BLaER1 (cell line): ENCODE results near the gene PAQR7.

Experiments used
- H3K27ac ChIP-seq: shearing (Covaris generic); formaldehyde crosslinking; 2 replicates; pipeline ENCODE4 v1.8.1; 2022
- H3K27me3 ChIP-seq: shearing (Covaris generic); formaldehyde crosslinking; 2 replicates; pipeline ENCODE4 v1.8.1; 2022
- H3K36me3 ChIP-seq: shearing (Covaris generic); formaldehyde crosslinking; 2 replicates; pipeline ENCODE4 v1.8.1; 2022
- H3K4me1 ChIP-seq: shearing (Covaris generic); formaldehyde crosslinking; 2 replicates; pipeline ENCODE4 v1.8.1; 2022
- H3K4me2 ChIP-seq: shearing (Covaris generic); formaldehyde crosslinking; 2 replicates; pipeline ENCODE4 v1.8.1; 2022
- H3K4me3 ChIP-seq: shearing (Covaris generic); formaldehyde crosslinking; 2 replicates; pipeline ENCODE4 v1.8.1; 2022
- H3K9ac ChIP-seq: shearing (Covaris generic); formaldehyde crosslinking; 2 replicates; pipeline ENCODE4 v1.8.1; 2022
- H3K9me3 ChIP-seq: shearing (Covaris generic); formaldehyde crosslinking; 2 replicates; pipeline ENCODE4 v1.8.1; 2022
- H4K20me1 ChIP-seq: shearing (Covaris generic); formaldehyde crosslinking; 2 replicates; pipeline ENCODE4 v1.8.1; 2022
- Cebpa-rat ChIP-seq: shearing (Covaris generic); IDR thresholded peaks from 2 replicates; pipeline ENCODE4 v1.8.1; 2022

PAQR7 gene

DNA sequence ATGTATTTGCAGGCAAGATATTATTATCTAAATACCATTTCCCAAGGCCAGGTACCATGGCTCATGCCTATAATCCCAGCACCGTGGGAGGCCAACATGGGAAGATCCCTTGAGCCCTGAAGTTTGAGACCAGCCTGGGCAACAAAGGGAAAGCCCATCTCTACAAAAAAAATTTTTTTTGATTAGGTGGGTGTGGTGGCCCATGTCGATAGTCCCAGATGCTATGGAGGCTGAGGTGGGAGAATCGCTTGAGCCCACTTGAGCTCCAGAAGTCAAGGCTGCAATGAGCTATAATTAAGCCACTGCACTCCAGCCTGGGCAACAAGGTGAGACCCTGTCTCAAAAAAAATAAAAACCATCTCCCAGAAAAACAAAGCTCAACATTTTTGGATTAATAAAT lies 28.5 kb upstream of the PAQR7 start:
- peaks cover 48% of the 10 kb centered on the region for H3K4me1 ChIP-seq
- peaks cover 64% of the 10 kb centered on the region for H4K20me1 ChIP-seq
- TF ChIP-seq Cebpa-rat, result no peak
- peak overlapping the region; percentile 96 for H3K9ac ChIP-seq
- H3K9me3 ChIP-seq, result no peaks in the 10 kb centered on the region
- peak overlapping the region; percentile 78 for H3K4me2 ChIP-seq
- no peaks in the 10 kb centered on the region for H3K27me3 ChIP-seq
- no peak overlapping the region for H3K27ac ChIP-seq
- H3K36me3 ChIP-seq, result peaks cover 55% of the 10 kb centered on the region
- H3K4me3 ChIP-seq, result peak overlapping the region; percentile 90

DNA sequence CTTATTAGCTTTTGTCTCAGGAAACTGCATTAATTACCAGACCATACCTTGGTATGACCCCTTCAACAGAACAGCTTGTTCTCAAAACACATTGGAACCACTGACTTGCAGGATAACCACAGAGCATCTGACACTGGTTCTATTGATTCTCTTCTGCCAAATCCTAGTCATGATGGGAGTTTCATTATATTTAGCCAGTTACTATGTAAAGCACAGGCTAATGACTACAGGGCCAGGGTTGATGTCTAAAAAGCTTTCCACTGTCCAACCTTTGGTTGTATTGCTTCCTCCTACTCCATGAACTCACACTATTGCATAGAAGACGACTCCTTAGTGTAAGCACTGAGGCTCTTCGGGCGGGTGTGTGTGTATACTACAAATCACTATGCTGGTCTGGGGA lies 27.0 kb upstream of the PAQR7 start:
- Histone ChIP-seq H3K4me1 (peaks cover 43% of the 10 kb centered on the region), H3K36me3 (peaks cover 71% of the 10 kb centered on the region), H3K27me3 (no peaks in the 10 kb centered on the region), H3K27ac (no peak overlapping the region), H4K20me1 (peaks cover 79% of the 10 kb centered on the region), H3K4me2 (peak overlapping the region; percentile 1; the same call in 1 of the 2 replicates), H3K4me3 (no peak overlapping the region), H3K9ac (peak overlapping the region; percentile 26; the same call in 1 of the 2 replicates), H3K9me3 (no peaks in the 10 kb centered on the region)
- no peak for TF ChIP-seq Cebpa-rat

GRCh38 chr1:25900219-25900618 lies 24.7 kb upstream of the PAQR7 start:
- H3K4me3 ChIP-seq, result no peak overlapping the region
- H3K36me3 ChIP-seq, result peaks cover 90% of the 10 kb centered on the region
- peaks cover 37% of the 10 kb centered on the region for H3K4me1 ChIP-seq
- H3K9ac ChIP-seq, result no peak overlapping the region
- H3K9me3 ChIP-seq, result no peaks in the 10 kb centered on the region
- no peak for TF ChIP-seq Cebpa-rat
- H3K27ac ChIP-seq, result no peak overlapping the region
- H4K20me1 ChIP-seq, result peaks cover 97% of the 10 kb centered on the region
- H3K27me3 ChIP-seq, result no peaks in the 10 kb centered on the region
- no peak overlapping the region for H3K4me2 ChIP-seq

DNA sequence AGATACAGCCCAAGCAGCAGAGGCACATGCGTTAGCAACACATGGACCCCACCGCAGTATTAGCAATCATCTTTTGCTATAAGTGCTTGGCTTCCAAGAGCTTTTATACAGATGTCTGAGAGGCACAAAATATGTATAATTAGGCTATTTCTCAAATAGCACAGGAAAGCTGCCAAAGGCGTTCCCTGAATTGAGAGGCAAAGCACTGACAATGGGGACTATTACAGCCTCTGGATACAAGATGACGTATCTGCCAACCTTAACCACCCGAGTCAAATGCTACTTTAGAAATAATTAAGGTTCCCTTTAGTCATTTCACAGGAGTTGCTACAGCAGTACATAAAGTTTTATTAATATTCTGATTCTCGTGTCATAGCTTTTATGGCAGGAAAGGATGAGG lies 24.3 kb upstream of the PAQR7 start:
- peaks cover 91% of the 10 kb centered on the region for H3K36me3 ChIP-seq
- H3K9me3 ChIP-seq, result no peaks in the 10 kb centered on the region
- H3K4me3 ChIP-seq, result no peak overlapping the region
- H3K27me3 ChIP-seq, result no peaks in the 10 kb centered on the region
- H4K20me1 ChIP-seq, result peaks cover 93% of the 10 kb centered on the region
- peaks cover 40% of the 10 kb centered on the region for H3K4me1 ChIP-seq
- no peak overlapping the region for H3K4me2 ChIP-seq
- H3K9ac ChIP-seq, result no peak overlapping the region
- H3K27ac ChIP-seq, result no peak overlapping the region
- TF ChIP-seq Cebpa-rat, result no peak

GRCh38 chr1:25898223-25899015 lies 22.9 kb upstream of the PAQR7 start:
- Histone ChIP-seq H3K4me2 (no peak overlapping the region), H3K4me1 (peaks cover 35% of the 10 kb centered on the region), H3K36me3 (peaks cover 93% of the 10 kb centered on the region), H3K9me3 (no peaks in the 10 kb centered on the region), H3K27ac (no peak overlapping the region), H4K20me1 (peaks cover 79% of the 10 kb centered on the region), H3K9ac (no peak overlapping the region; the same call in 1 of the 2 replicates), H3K27me3 (no peaks in the 10 kb centered on the region), H3K4me3 (no peak overlapping the region)
- no peak for TF ChIP-seq Cebpa-rat

GRCh38 chr1:25897754-25898153 lies 22.2 kb upstream of the PAQR7 start:
- no peaks in the 10 kb centered on the region for H3K9me3 ChIP-seq
- H3K9ac ChIP-seq, result no peak overlapping the region; the same call in 1 of the 2 replicates
- H3K27me3 ChIP-seq, result no peaks in the 10 kb centered on the region
- no peak overlapping the region for H3K4me2 ChIP-seq
- no peak for TF ChIP-seq Cebpa-rat
- H3K4me1 ChIP-seq, result peaks cover 31% of the 10 kb centered on the region
- peaks cover 73% of the 10 kb centered on the region for H4K20me1 ChIP-seq
- H3K4me3 ChIP-seq, result no peak overlapping the region
- H3K36me3 ChIP-seq, result peaks cover 89% of the 10 kb centered on the region
- no peak overlapping the region for H3K27ac ChIP-seq

DNA sequence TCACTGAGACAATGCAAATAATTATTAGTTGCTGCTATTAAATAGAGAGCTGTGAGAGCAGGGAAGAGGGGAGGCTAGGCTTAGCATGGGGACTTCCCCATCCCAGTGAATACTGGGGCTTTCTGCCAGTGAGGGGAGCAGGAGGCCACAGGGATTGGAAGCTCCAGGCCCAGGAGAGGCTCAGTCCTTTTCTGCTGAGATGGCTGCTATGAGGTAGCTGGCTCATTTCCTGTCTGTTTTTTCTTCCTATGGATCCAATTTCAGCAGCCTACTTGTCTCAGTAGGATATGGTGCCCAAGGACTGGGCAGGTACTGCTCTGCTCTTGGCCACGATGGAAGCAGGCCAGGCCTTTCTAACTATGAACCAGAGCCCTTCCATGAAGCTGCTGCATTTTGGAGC lies 20.8 kb upstream of the PAQR7 start:
- H3K36me3 ChIP-seq, result peaks cover 86% of the 10 kb centered on the region
- peaks cover 19% of the 10 kb centered on the region for H3K4me1 ChIP-seq
- no peaks in the 10 kb centered on the region for H3K9me3 ChIP-seq
- no peak overlapping the region for H3K9ac ChIP-seq
- H4K20me1 ChIP-seq, result peaks cover 58% of the 10 kb centered on the region
- H3K27me3 ChIP-seq, result no peaks in the 10 kb centered on the region
- TF ChIP-seq Cebpa-rat, result no peak
- H3K4me3 ChIP-seq, result no peak overlapping the region
- H3K4me2 ChIP-seq, result no peak overlapping the region
- H3K27ac ChIP-seq, result no peak overlapping the region

DNA sequence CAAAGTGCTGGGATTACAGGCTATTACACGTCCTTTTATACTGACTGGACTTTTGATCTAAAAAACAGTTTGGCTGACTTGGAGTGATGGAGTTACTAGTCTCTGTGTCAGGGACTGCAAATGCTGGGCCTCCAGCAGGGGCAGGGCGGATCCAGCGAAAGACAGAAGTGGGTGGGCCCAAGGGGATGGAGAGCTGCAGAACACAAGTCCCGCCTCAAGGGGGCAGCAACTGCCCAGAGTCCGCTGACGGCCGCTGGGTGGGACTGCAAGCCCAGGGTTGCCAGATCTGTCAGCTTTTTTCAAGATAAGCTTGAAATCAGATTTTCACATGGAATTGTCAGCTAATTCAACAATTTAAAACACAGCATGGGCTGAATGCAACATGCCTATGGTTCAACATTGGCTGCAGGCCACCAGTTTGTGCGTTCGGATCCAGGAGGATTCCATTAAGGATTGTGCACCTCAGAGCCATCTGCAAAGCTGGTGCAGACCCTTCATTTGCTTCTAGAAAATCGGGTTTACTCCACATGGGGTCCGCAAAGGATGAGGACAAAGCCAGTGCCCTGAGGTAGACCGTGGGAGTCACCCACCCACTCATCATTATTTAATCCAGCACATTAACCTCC lies 20.0 kb upstream of the PAQR7 start:
- peaks cover 50% of the 10 kb centered on the region for H4K20me1 ChIP-seq
- no peak overlapping the region for H3K9ac ChIP-seq
- peak overlapping the region; percentile 22; the same call in 1 of the 2 replicates for H3K4me2 ChIP-seq
- peaks cover 84% of the 10 kb centered on the region for H3K36me3 ChIP-seq
- no peak for TF ChIP-seq Cebpa-rat
- H3K9me3 ChIP-seq, result no peaks in the 10 kb centered on the region
- H3K27ac ChIP-seq, result no peak overlapping the region
- H3K4me3 ChIP-seq, result no peak overlapping the region
- no peaks in the 10 kb centered on the region for H3K27me3 ChIP-seq
- peaks cover 18% of the 10 kb centered on the region for H3K4me1 ChIP-seq

- Histone ChIP-seq H3K27ac (no peak overlapping the region), H3K4me2 (no peak overlapping the region)
Measured at GRCh38 chr1:25893116-25893515, 17.6 kb upstream of the PAQR7 start.

GRCh38 chr1:25891606-25892005 lies 16.1 kb upstream of the PAQR7 start:
- H3K4me1 ChIP-seq, result peaks cover 18% of the 10 kb centered on the region
- H3K9me3 ChIP-seq, result no peaks in the 10 kb centered on the region
- H4K20me1 ChIP-seq, result peaks cover 11% of the 10 kb centered on the region
- H3K27ac ChIP-seq, result no peak overlapping the region
- H3K36me3 ChIP-seq, result peaks cover 74% of the 10 kb centered on the region
- no peak overlapping the region for H3K4me3 ChIP-seq
- H3K9ac ChIP-seq, result no peak overlapping the region
- no peaks in the 10 kb centered on the region for H3K27me3 ChIP-seq
- H3K4me2 ChIP-seq, result no peak overlapping the region
- no peak for TF ChIP-seq Cebpa-rat

More at GRCh38 chr1:25893116-25893515, 17.6 kb upstream of the PAQR7 start:
- Histone ChIP-seq H3K27me3 (no peaks in the 10 kb centered on the region), H3K4me1 (peaks cover 18% of the 10 kb centered on the region), H4K20me1 (peaks cover 26% of the 10 kb centered on the region), H3K9ac (no peak overlapping the region), H3K4me3 (no peak overlapping the region), H3K36me3 (peaks cover 84% of the 10 kb centered on the region), H3K9me3 (no peaks in the 10 kb centered on the region)
- no peak for TF ChIP-seq Cebpa-rat
